Sigmoid colon (tissue), 4 donors: ENCODE measurements around the gene HTT-AS.

Source experiments
- CTCF ChIP-seq, 4 experiments: fragments of 450-650 bp in 3 of 4; fragments of 200-600 bp in 1 of 4; IDR thresholded peaks; one replicate each; pipeline ENCODE4 v1.5.1; 2016 to 2019; ENCODE audit warnings: antibody characterized with exemption in 4 of 4, mild to moderate bottlenecking in 3 of 4, moderate library complexity in 2 of 4
- EP300 ChIP-seq, 4 donors: sonication (generic); formaldehyde crosslinking; IDR thresholded peaks; one replicate each; pipeline ENCODE4 v1.6.1; 2017; ENCODE audit warnings: antibody characterized with exemption in 4 of 4
- POLR2A ChIP-seq, 2 donors: fragments of 450-650 bp; IDR thresholded peaks; one replicate each; pipeline ENCODE4 v1.6.1; 2016; ENCODE audit warnings: antibody characterized with exemption in 2 of 2, mild to moderate bottlenecking in 2 of 2, moderate library complexity in 2 of 2
- POLR2AphosphoS5 ChIP-seq, 4 donors: sonication (generic); formaldehyde crosslinking; IDR thresholded peaks; one replicate each; pipeline ENCODE4 v1.6.1; 2017; ENCODE audit warnings: antibody characterized with exemption in 4 of 4

DNA sequence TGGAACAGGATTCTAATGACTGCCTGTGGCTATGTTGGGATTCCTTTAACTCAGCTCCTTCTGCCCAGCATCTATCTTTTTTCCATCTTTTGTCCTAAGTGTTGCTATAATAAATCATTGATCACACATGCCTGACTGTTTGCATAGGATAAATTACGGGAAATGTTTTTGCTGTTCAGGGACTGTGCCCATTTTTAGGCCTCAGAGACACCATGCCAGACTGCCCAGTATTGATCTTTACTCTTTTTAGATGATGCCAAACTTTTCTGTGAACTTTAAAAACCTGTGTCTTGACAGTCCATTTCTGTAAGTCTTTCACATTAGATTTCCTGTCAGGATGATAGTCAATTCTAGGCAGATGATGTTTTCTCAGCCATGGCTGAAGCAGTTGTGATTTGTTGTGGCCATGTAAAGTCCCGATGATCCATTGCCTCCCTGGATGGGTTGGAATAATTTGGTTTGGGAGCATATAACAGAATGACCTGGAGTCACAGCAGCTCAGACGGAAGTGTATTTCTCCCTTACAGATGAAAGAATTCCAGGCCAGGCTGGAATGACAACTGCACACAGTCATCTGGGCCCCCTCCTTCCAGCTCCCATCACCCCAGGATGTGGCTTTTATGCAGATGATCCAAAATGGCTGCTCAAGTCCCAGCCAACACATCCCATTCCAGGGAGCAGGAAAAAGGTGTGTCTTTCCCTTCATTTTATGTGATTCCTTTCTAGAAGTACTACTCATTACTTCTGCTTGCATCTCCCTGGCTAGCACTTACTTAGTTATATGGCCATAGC is 3.4 kb downstream of the HTT-AS start:
- TF ChIP-seq POLR2AphosphoS5 (IDR thresholded peaks at IDR 0.05): no peak
- no peak for TF ChIP-seq EP300 (IDR thresholded peaks at IDR 0.05)
- no peak for TF ChIP-seq POLR2A (IDR thresholded peaks at IDR 0.05)
- TF ChIP-seq CTCF (IDR thresholded peaks at IDR 0.05): no peak
